ENCODE measurements around the gene VPS35L.
A peak's percentile ranks its signal among the peaks of the same experiment; 100 is the strongest.

The VPS35L gene

GRCh38 chr16:19549673-19550072, 5.8 kb upstream of the VPS35L start:
- H2AFZ ChIP-seq (ENCODE audit: insufficient read depth, low read length, poor library complexity), result no peak overlapping the region
- H3K79me2 ChIP-seq (ENCODE audit: control insufficient read depth, insufficient read depth, low read length, poor library complexity), result no peaks in the 10 kb centered on the region
- no peak overlapping the region for H3K23ac ChIP-seq (ENCODE audit: low read length)
- H2AK5ac ChIP-seq (ENCODE audit: low read length), result no peak overlapping the region
- H3K14ac ChIP-seq (ENCODE audit: low read length), result no peak overlapping the region
- no peaks in the 10 kb centered on the region for H3K9me3 ChIP-seq (ENCODE audit: insufficient read depth, low read depth, low read length)
- no peak overlapping the region for H3K4me3 ChIP-seq (ENCODE audit: low read depth, low read length)
- H3K79me1 ChIP-seq (ENCODE audit: low read length), result no peaks in the 10 kb centered on the region
- H3K27me3 ChIP-seq (ENCODE audit: insufficient read depth, low read length), result no peaks in the 10 kb centered on the region
- H3K36me3 ChIP-seq (ENCODE audit: control insufficient read depth in 1 of 2, insufficient read depth in 2 of 2, low read length in 2 of 2), result peaks cover 0 to 3% of the 10 kb centered on the region in 2 experiments
- H2BK12ac ChIP-seq (ENCODE audit: low read length), result no peak overlapping the region
- H3K4ac ChIP-seq (ENCODE audit: low read depth, low read length), result no peak overlapping the region
- no peak overlapping the region for H3K27ac ChIP-seq (ENCODE audit: low read depth, low read length)
- H3K18ac ChIP-seq (ENCODE audit: low read length), result no peak overlapping the region
- no peak for DNase-seq
- H3K4me1 ChIP-seq (ENCODE audit: control insufficient read depth in 1 of 2, insufficient read depth in 2 of 2, low read length in 2 of 2), result peaks cover 0 to 2% of the 10 kb centered on the region in 2 experiments
- H2BK120ac ChIP-seq (ENCODE audit: insufficient read depth, low read length, poor library complexity), result no peak overlapping the region
- H3K9ac ChIP-seq (ENCODE audit: low read length), result no peak overlapping the region
- H2BK5ac ChIP-seq (ENCODE audit: low read depth, low read length, poor library complexity), result no peak overlapping the region
- H4K91ac ChIP-seq (ENCODE audit: low read depth, low read length), result no peak overlapping the region
- H3K4me2 ChIP-seq (ENCODE audit: low read length), result no peak overlapping the region
- H4K12ac ChIP-seq (ENCODE audit: low read depth, low read length), result no peak overlapping the region
- no peak overlapping the region for H4K8ac ChIP-seq (ENCODE audit: low read depth, low read length)

- peak; percentile 77 to 82 for DNase-seq
Measured at GRCh38 chr16:19555938-19556771, 652 bp downstream of the VPS35L start.

GRCh38 chr16:19559242-19559910, 3.9 kb downstream of the VPS35L start:
- DNase-seq, result peak in 1 of 2 donors; percentile 83
- Histone ChIP-seq H3K9ac (ENCODE audit: low read length) (no peak overlapping the region), H3K23ac (ENCODE audit: low read length) (no peak overlapping the region), H3K27me3 (ENCODE audit: insufficient read depth, low read length) (no peaks in the 10 kb centered on the region), H3K4me3 (ENCODE audit: low read depth, low read length) (no peak overlapping the region), H3K4ac (ENCODE audit: low read depth, low read length) (no peak overlapping the region), H3K14ac (ENCODE audit: low read length) (no peak overlapping the region), H3K18ac (ENCODE audit: low read length) (no peak overlapping the region), H3K79me2 (ENCODE audit: control insufficient read depth, insufficient read depth, low read length, poor library complexity) (no peaks in the 10 kb centered on the region), H2AK5ac (ENCODE audit: low read length) (no peak overlapping the region), H2BK12ac (ENCODE audit: low read length) (no peak overlapping the region), H3K36me3 (ENCODE audit: control insufficient read depth in 1 of 2, insufficient read depth in 2 of 2, low read length in 2 of 2) (peaks cover 0 to 3% of the 10 kb centered on the region in 2 experiments), H2AFZ (ENCODE audit: insufficient read depth, low read length, poor library complexity) (no peak overlapping the region), H4K8ac (ENCODE audit: low read depth, low read length) (no peak overlapping the region), H3K9me3 (ENCODE audit: insufficient read depth, low read depth, low read length) (no peaks in the 10 kb centered on the region), H2BK5ac (ENCODE audit: low read depth, low read length, poor library complexity) (no peak overlapping the region), H4K91ac (ENCODE audit: low read depth, low read length) (no peak overlapping the region), H3K4me1 (ENCODE audit: control insufficient read depth in 1 of 2, insufficient read depth in 2 of 2, low read length in 2 of 2) (peaks cover 3 to 5% of the 10 kb centered on the region in 2 experiments), H4K12ac (ENCODE audit: low read depth, low read length) (no peak overlapping the region), H2BK120ac (ENCODE audit: insufficient read depth, low read length, poor library complexity) (no peak overlapping the region), H3K79me1 (ENCODE audit: low read length) (peaks cover 4% of the 10 kb centered on the region), H3K27ac (ENCODE audit: low read depth, low read length) (no peak overlapping the region), H3K4me2 (ENCODE audit: low read length) (no peak overlapping the region)
- WGBS (ENCODE audit: extremely low coverage, insufficient coverage, insufficient read length), result no CpG with 5 or more reads among the region's 10 CpGs

More at GRCh38 chr16:19555938-19556771, 652 bp downstream of the VPS35L start:
- Histone ChIP-seq H3K18ac (ENCODE audit: low read length) (peak overlapping the region; percentile 12), H3K36me3 (ENCODE audit: control insufficient read depth in 1 of 2, insufficient read depth in 2 of 2, low read length in 2 of 2) (no peaks in the 10 kb centered on the region), H4K91ac (ENCODE audit: low read depth, low read length) (peak overlapping the region; percentile 64), H2AFZ (ENCODE audit: insufficient read depth, low read length, poor library complexity) (peak overlapping the region; percentile 70), H4K12ac (ENCODE audit: low read depth, low read length) (peak overlapping the region; percentile 26), H3K4me2 (ENCODE audit: low read length) (peak overlapping the region; percentile 64), H2BK5ac (ENCODE audit: low read depth, low read length, poor library complexity) (peak overlapping the region; percentile 2), H3K9ac (ENCODE audit: low read length) (peak overlapping the region; percentile 87), H2AK5ac (ENCODE audit: low read length) (peak overlapping the region; percentile 13), H3K23ac (ENCODE audit: low read length) (no peak overlapping the region), H3K4me3 (ENCODE audit: low read depth, low read length) (peak overlapping the region; percentile 82), H3K4ac (ENCODE audit: low read depth, low read length) (peak overlapping the region; percentile 55), H3K79me2 (ENCODE audit: control insufficient read depth, insufficient read depth, low read length, poor library complexity) (no peaks in the 10 kb centered on the region), H3K79me1 (ENCODE audit: low read length) (peaks cover 4% of the 10 kb centered on the region), H3K9me3 (ENCODE audit: insufficient read depth, low read depth, low read length) (no peaks in the 10 kb centered on the region), H3K4me1 (ENCODE audit: control insufficient read depth in 1 of 2, insufficient read depth in 2 of 2, low read length in 2 of 2) (peaks cover 3 to 7% of the 10 kb centered on the region in 2 experiments), H2BK12ac (ENCODE audit: low read length) (no peak overlapping the region), H3K27ac (ENCODE audit: low read depth, low read length) (peak overlapping the region; percentile 46), H3K14ac (ENCODE audit: low read length) (peak overlapping the region; percentile 10), H3K27me3 (ENCODE audit: insufficient read depth, low read length) (no peaks in the 10 kb centered on the region), H4K8ac (ENCODE audit: low read depth, low read length) (peak overlapping the region; percentile 53), H2BK120ac (ENCODE audit: insufficient read depth, low read length, poor library complexity) (peak overlapping the region; percentile 12)
- no CpG with 5 or more reads among the region's 19 CpGs for WGBS (ENCODE audit: extremely low coverage, insufficient coverage, insufficient read length)

- no CpG with 5 or more reads among the region's 4 CpGs for WGBS (ENCODE audit: extremely low coverage, insufficient coverage, insufficient read length)
- Histone ChIP-seq H4K91ac (ENCODE audit: low read depth, low read length) (no peak overlapping the region), H3K9ac (ENCODE audit: low read length) (no peak overlapping the region), H3K23ac (ENCODE audit: low read length) (no peak overlapping the region), H2AFZ (ENCODE audit: insufficient read depth, low read length, poor library complexity) (no peak overlapping the region), H3K79me2 (ENCODE audit: control insufficient read depth, insufficient read depth, low read length, poor library complexity) (no peaks in the 10 kb centered on the region), H3K27me3 (ENCODE audit: insufficient read depth, low read length) (no peaks in the 10 kb centered on the region), H3K14ac (ENCODE audit: low read length) (no peak overlapping the region), H3K9me3 (ENCODE audit: insufficient read depth, low read depth, low read length) (no peaks in the 10 kb centered on the region), H3K4me2 (ENCODE audit: low read length) (no peak overlapping the region), H3K4me1 (ENCODE audit: control insufficient read depth in 1 of 2, insufficient read depth in 2 of 2, low read length in 2 of 2) (peaks cover 3 to 5% of the 10 kb centered on the region in 2 experiments), H3K4ac (ENCODE audit: low read depth, low read length) (no peak overlapping the region), H3K18ac (ENCODE audit: low read length) (no peak overlapping the region), H2BK12ac (ENCODE audit: low read length) (no peak overlapping the region), H4K8ac (ENCODE audit: low read depth, low read length) (no peak overlapping the region), H2AK5ac (ENCODE audit: low read length) (no peak overlapping the region), H3K36me3 (ENCODE audit: control insufficient read depth in 1 of 2, insufficient read depth in 2 of 2, low read length in 2 of 2) (peaks cover 3 to 7% of the 10 kb centered on the region in 2 experiments), H3K4me3 (ENCODE audit: low read depth, low read length) (no peak overlapping the region), H2BK5ac (ENCODE audit: low read depth, low read length, poor library complexity) (no peak overlapping the region), H3K79me1 (ENCODE audit: low read length) (peaks cover 4% of the 10 kb centered on the region), H2BK120ac (ENCODE audit: insufficient read depth, low read length, poor library complexity) (no peak overlapping the region), H3K27ac (ENCODE audit: low read depth, low read length) (no peak overlapping the region), H4K12ac (ENCODE audit: low read depth, low read length) (no peak overlapping the region)
- no peak for DNase-seq
Measured at GRCh38 chr16:19560078-19560477, 4.6 kb downstream of the VPS35L start.
